C4-2B (cell line): ENCODE data around the gene REXO1.

Source experiments
- CTCF ChIP-seq: fragments of 450-650 bp; conservative IDR thresholded peaks from 2 replicates; pipeline ENCODE4 v1.5.1; 2017; ENCODE audit warnings: mild to moderate bottlenecking
- ZFX ChIP-seq: fragments of 450-650 bp; IDR thresholded peaks from 2 replicates; pipeline ENCODE4 v1.6.1; 2017

DNA sequence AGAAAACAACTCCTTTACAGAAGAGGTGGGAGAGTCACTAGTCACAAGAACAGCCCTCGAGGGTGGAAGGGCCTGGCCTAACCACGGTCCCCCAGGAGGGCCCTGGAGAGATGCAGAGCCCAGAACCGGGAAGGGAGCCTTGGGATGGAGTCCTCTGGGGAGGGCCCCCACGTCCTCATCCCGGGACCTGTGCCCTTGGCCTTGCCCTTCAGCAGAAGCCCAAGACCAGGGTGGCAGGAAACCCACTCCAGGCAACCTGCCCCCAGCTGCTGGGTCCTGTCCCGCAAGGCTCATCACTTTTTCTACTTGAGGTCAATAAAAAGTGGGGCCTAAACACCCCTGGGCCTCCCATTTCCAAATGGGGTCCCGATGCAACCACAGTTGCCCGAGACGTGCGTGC is 33.9 kb downstream of the REXO1 start:
- TF ChIP-seq CTCF (no peak), ZFX (no peak)
